Measurements from ENCODE around the gene CPNE8. TPM values are rescaled to one million over a fixed set of nuclear protein-coding genes. Genes with fewer than 3 reads are reported as not detected.
"Not testable (repeated sequence)": the region's sequence is repeated elsewhere in the genome, so short reads cannot be mapped to it uniquely, and the experiment has no call there.

CPNE8 gene
- total RNA-seq, 2 donors from 2014 or later = 4.8 to 5.9 TPM

- DNase-seq (no peak), ATAC-seq (no peak)
- Mint-ChIP-seq H3K4me3 (no peak overlapping the region), H3K27me3 (no peaks in the 10 kb centered on the region), H3K4me1 (no peaks in the 10 kb centered on the region), H3K27ac (no peak overlapping the region), H3K36me3 (ENCODE audit: low read depth) (no peaks in the 10 kb centered on the region)
- H3K9me3 ChIP-seq (ENCODE audit: control insufficient read depth, low read length, poor library complexity, severe bottlenecking) = no peaks in the 10 kb centered on the region
Observed at GRCh38 chr12:38776647-38777046, 128.7 kb downstream of the CPNE8 start.

- no peaks in the 10 kb centered on the region for H3K27me3 Mint-ChIP-seq
- H3K9me3 ChIP-seq (ENCODE audit: control insufficient read depth, low read length, poor library complexity, severe bottlenecking) = no peaks in the 10 kb centered on the region
- ATAC-seq (no peak), DNase-seq (no peak)
- H3K4me1 Mint-ChIP-seq = no peaks in the 10 kb centered on the region
- H3K4me3 Mint-ChIP-seq = no peak overlapping the region
- no peak overlapping the region for H3K27ac Mint-ChIP-seq
- H3K36me3 Mint-ChIP-seq (ENCODE audit: low read depth) = no peaks in the 10 kb centered on the region
Observed at GRCh38 chr12:38775457-38775856, 129.9 kb downstream of the CPNE8 start.

GRCh38 chr12:38772437-38772836, 133.0 kb downstream of the CPNE8 start:
- no peak for ATAC-seq
- no peaks in the 10 kb centered on the region for H3K9me3 ChIP-seq (ENCODE audit: control insufficient read depth, low read length, poor library complexity, severe bottlenecking)
- Mint-ChIP-seq H3K36me3 (ENCODE audit: low read depth) (no peaks in the 10 kb centered on the region), H3K27ac (peak overlapping the region; percentile 5), H3K4me3 (no peak overlapping the region), H3K27me3 (no peaks in the 10 kb centered on the region), H3K4me1 (no peaks in the 10 kb centered on the region)
- no peak for DNase-seq

GRCh38 chr12:38771871-38772270, 133.5 kb downstream of the CPNE8 start:
- ATAC-seq (peak; percentile 53), DNase-seq (no peak)
- no peaks in the 10 kb centered on the region for H3K9me3 ChIP-seq (ENCODE audit: control insufficient read depth, low read length, poor library complexity, severe bottlenecking)
- peak overlapping the region; percentile 28 for H3K4me3 Mint-ChIP-seq
- H3K27ac Mint-ChIP-seq = no peak overlapping the region
- H3K4me1 Mint-ChIP-seq = no peaks in the 10 kb centered on the region
- H3K36me3 Mint-ChIP-seq (ENCODE audit: low read depth) = no peaks in the 10 kb centered on the region
- H3K27me3 Mint-ChIP-seq = no peaks in the 10 kb centered on the region

GRCh38 chr12:38761636-38762342, 143.6 kb downstream of the CPNE8 start:
- Mint-ChIP-seq H3K27ac (no peak overlapping the region), H3K27me3 (no peaks in the 10 kb centered on the region), H3K4me1 (no peaks in the 10 kb centered on the region), H3K4me3 (no peak overlapping the region), H3K36me3 (ENCODE audit: low read depth) (peaks cover 2% of the 10 kb centered on the region)
- no peaks in the 10 kb centered on the region for H3K9me3 ChIP-seq (ENCODE audit: control insufficient read depth, low read length, poor library complexity, severe bottlenecking)
- ATAC-seq (no peak), DNase-seq (no peak)

DNA sequence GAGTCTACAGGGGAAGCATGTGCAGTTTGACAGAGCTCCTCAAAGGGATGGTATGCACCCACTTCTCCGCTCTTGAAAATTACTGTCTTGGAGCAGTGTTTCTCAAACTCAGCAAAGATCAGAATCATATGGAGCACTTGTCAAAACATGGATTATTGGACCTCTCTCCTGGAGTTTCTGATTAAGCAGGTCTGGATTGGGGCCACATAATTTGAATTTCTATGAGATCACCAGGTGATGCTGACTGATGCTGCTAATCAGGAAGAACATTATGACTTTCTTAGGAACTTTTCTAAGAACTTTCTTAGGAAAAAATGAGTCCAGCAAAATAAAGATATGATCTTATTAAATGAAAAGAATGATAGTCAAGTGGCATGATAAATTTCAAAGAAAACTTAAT, 144.3 kb downstream of the CPNE8 start:
- ATAC-seq (no peak), DNase-seq (no peak)
- Mint-ChIP-seq H3K27ac (no peak overlapping the region), H3K4me1 (no peaks in the 10 kb centered on the region), H3K36me3 (ENCODE audit: low read depth) (peaks cover 2% of the 10 kb centered on the region), H3K4me3 (no peak overlapping the region), H3K27me3 (no peaks in the 10 kb centered on the region)
- H3K9me3 ChIP-seq (ENCODE audit: control insufficient read depth, low read length, poor library complexity, severe bottlenecking) = no peaks in the 10 kb centered on the region

- ATAC-seq (no peak), DNase-seq (no peak)
- H3K27ac Mint-ChIP-seq = no peak overlapping the region
- peaks cover 2% of the 10 kb centered on the region for H3K36me3 Mint-ChIP-seq (ENCODE audit: low read depth)
- H3K27me3 Mint-ChIP-seq = no peaks in the 10 kb centered on the region
- H3K4me1 Mint-ChIP-seq = no peaks in the 10 kb centered on the region
- H3K4me3 Mint-ChIP-seq = no peak overlapping the region
- H3K9me3 ChIP-seq (ENCODE audit: control insufficient read depth, low read length, poor library complexity, severe bottlenecking) = no peaks in the 10 kb centered on the region
Observed at GRCh38 chr12:38759621-38760020, 145.8 kb downstream of the CPNE8 start.

- Mint-ChIP-seq H3K27me3 (no peaks in the 10 kb centered on the region), H3K27ac (no peak overlapping the region), H3K4me1 (no peaks in the 10 kb centered on the region), H3K4me3 (no peak overlapping the region), H3K36me3 (ENCODE audit: low read depth) (no peaks in the 10 kb centered on the region)
- DNase-seq = no peak
- H3K9me3 ChIP-seq (ENCODE audit: control insufficient read depth, low read length, poor library complexity, severe bottlenecking) = no peaks in the 10 kb centered on the region
- no peak for ATAC-seq
Observed at GRCh38 chr12:38746744-38747143, 158.6 kb downstream of the CPNE8 start.

- ATAC-seq (no peak), DNase-seq (no peak)
- Mint-ChIP-seq H3K36me3 (ENCODE audit: low read depth) (no peaks in the 10 kb centered on the region), H3K27ac (no peak overlapping the region), H3K4me1 (no peaks in the 10 kb centered on the region), H3K4me3 (no peak overlapping the region), H3K27me3 (no peaks in the 10 kb centered on the region)
- H3K9me3 ChIP-seq (ENCODE audit: control insufficient read depth, low read length, poor library complexity, severe bottlenecking) = no peaks in the 10 kb centered on the region
Observed at GRCh38 chr12:38745601-38746000, 159.8 kb downstream of the CPNE8 start.

DNA sequence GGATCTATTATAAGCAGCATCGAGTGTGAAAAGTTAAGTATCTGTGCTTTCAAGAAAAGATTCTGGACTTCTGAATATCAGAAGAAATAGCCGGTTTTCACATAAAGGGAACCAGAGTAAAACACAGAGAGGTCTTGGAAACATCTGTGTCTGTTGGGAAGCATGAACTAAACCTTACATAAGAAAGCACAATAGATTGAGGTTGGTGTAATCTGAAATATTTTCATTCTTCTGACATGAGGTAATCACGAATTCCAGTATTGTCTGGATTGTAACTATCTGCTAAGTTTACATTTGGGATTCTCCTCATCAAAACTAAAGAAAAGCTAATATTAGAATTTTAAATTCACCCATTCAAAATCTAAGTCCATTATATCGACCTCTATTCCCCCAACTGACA, 161.3 kb downstream of the CPNE8 start:
- Mint-ChIP-seq H3K4me1 (no peaks in the 10 kb centered on the region), H3K27ac (no peak overlapping the region), H3K36me3 (ENCODE audit: low read depth) (no peaks in the 10 kb centered on the region), H3K27me3 (no peaks in the 10 kb centered on the region), H3K4me3 (no peak overlapping the region)
- no peak for DNase-seq
- no peak for ATAC-seq
- no peaks in the 10 kb centered on the region for H3K9me3 ChIP-seq (ENCODE audit: control insufficient read depth, low read length, poor library complexity, severe bottlenecking)

- H3K4me3 Mint-ChIP-seq; H3K27me3 Mint-ChIP-seq; ATAC-seq; DNase-seq; H3K4me1 Mint-ChIP-seq; H3K27ac Mint-ChIP-seq; H3K36me3 Mint-ChIP-seq (ENCODE audit: low read depth); H3K9me3 ChIP-seq (ENCODE audit: control insufficient read depth, low read length, poor library complexity, severe bottlenecking): not testable (repeated sequence)
Observed at GRCh38 chr12:38742496-38742895, 162.9 kb downstream of the CPNE8 start.

DNA sequence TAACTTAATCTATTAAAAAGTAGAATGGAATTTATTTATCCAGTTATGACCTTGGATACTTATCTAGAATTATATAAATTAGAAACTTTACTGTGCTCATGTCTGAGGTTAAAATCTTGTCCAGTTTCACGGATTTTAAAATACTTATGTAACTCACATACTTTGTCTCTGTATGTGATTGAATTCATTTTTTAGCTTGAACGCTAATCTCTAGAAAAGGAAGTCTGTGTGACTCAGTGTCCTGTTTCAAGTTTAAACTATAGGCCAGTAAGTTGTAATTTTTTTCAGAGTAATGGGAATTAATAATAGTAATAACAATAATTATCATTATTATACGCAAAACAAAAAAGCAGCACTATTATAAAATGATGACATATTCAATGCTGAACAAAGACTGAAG, 168.6 kb downstream of the CPNE8 start:
- ATAC-seq = no peak
- H3K27me3 Mint-ChIP-seq = no peaks in the 10 kb centered on the region
- no peaks in the 10 kb centered on the region for H3K36me3 Mint-ChIP-seq (ENCODE audit: low read depth)

GRCh38 chr12:38732761-38733160, 172.6 kb downstream of the CPNE8 start:
- ATAC-seq (no peak), DNase-seq (no peak)
- H3K36me3 Mint-ChIP-seq (ENCODE audit: low read depth) = no peaks in the 10 kb centered on the region
- no peak overlapping the region for H3K4me3 Mint-ChIP-seq
- H3K27me3 Mint-ChIP-seq = no peaks in the 10 kb centered on the region
- H3K27ac Mint-ChIP-seq = no peak overlapping the region
- no peaks in the 10 kb centered on the region for H3K4me1 Mint-ChIP-seq
- no peaks in the 10 kb centered on the region for H3K9me3 ChIP-seq (ENCODE audit: control insufficient read depth, low read length, poor library complexity, severe bottlenecking)

More for the DNA sequence above, 168.6 kb downstream of the CPNE8 start:
- Mint-ChIP-seq H3K27ac (no peak overlapping the region), H3K4me3 (no peak overlapping the region), H3K4me1 (no peaks in the 10 kb centered on the region)
- no peak for DNase-seq
- no peaks in the 10 kb centered on the region for H3K9me3 ChIP-seq (ENCODE audit: control insufficient read depth, low read length, poor library complexity, severe bottlenecking)

GRCh38 chr12:38728894-38729293, 176.5 kb downstream of the CPNE8 start:
- H3K9me3 ChIP-seq (ENCODE audit: control insufficient read depth, low read length, poor library complexity, severe bottlenecking) = no peaks in the 10 kb centered on the region
- Mint-ChIP-seq H3K4me3 (no peak overlapping the region), H3K27me3 (no peaks in the 10 kb centered on the region), H3K36me3 (ENCODE audit: low read depth) (no peaks in the 10 kb centered on the region), H3K4me1 (no peaks in the 10 kb centered on the region), H3K27ac (no peak overlapping the region)
- DNase-seq (no peak), ATAC-seq (no peak)
